ENCODE results near the gene SH3BP4.

Gene SH3BP4

DNA sequence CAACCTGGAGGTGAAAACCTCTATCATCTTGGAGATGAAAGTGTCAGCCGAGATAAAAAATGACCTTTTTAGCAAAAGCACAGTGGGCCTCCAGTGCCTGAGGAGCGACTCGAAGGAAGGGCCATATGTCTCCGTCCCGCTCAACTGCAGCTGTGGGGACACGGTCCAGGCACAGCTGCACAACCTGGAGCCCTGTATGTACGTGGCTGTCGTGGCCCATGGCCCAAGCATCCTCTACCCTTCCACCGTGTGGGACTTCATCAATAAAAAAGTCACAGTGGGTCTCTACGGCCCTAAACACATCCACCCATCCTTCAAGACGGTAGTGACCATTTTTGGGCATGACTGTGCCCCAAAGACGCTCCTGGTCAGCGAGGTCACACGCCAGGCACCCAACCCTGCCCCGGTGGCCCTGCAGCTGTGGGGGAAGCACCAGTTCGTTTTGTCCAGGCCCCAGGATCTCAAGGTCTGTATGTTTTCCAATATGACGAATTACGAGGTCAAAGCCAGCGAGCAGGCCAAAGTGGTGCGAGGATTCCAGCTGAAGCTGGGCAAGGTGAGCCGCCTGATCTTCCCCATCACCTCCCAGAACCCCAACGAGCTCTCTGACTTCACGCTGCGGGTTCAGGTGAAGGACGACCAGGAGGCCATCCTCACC, 90.2 kb downstream of the SH3BP4 start:
- Histone ChIP-seq H3K9ac (ENCODE audit: insufficient read length) (no peak overlapping the region), H3K9me3 (ENCODE audit: low read depth, low read length) (no peaks in the 10 kb centered on the region), H3K4me3 (no peak overlapping the region), H3K27ac (no peak overlapping the region), H3K36me3 (ENCODE audit: insufficient read depth, low read length) (peaks cover 53% of the 10 kb centered on the region)
- no peak for DNase-seq (ENCODE audit: low read depth, low spot score)
- TF ChIP-seq EZH2 (IDR thresholded peaks at IDR 0.05) (no peak), FOXP2 (optimal IDR thresholded peaks at IDR 0.05; ENCODE audit: control extremely low read depth, extremely low read length, insufficient read depth) (no peak), POLR2AphosphoS5 (IDR thresholded peaks at IDR 0.05; ENCODE audit: borderline replicate concordance, low read depth, low read length) (no peak)

GRCh38 chr2:235042576-235043515, 91.0 kb downstream of the SH3BP4 start:
- TF ChIP-seq POLR2AphosphoS5 (IDR thresholded peaks at IDR 0.05; ENCODE audit: borderline replicate concordance, low read depth, low read length): no peak
- no peak for TF ChIP-seq FOXP2 (optimal IDR thresholded peaks at IDR 0.05; ENCODE audit: control extremely low read depth, extremely low read length, insufficient read depth)
- TF ChIP-seq EZH2 (IDR thresholded peaks at IDR 0.05): no peak
- Histone ChIP-seq H3K27ac (no peak overlapping the region), H3K9me3 (ENCODE audit: low read depth, low read length) (no peaks in the 10 kb centered on the region), H3K4me3 (no peak overlapping the region), H3K9ac (ENCODE audit: insufficient read length) (no peak overlapping the region), H3K36me3 (ENCODE audit: insufficient read depth, low read length) (peaks cover 45% of the 10 kb centered on the region)
- DNase-seq (ENCODE audit: low read depth, low spot score): no peak

- peaks cover 40% of the 10 kb centered on the region for H3K36me3 ChIP-seq (ENCODE audit: insufficient read depth, low read length)
- H3K9ac ChIP-seq (ENCODE audit: insufficient read length): no peak overlapping the region
- TF ChIP-seq POLR2AphosphoS5 (IDR thresholded peaks at IDR 0.05; ENCODE audit: borderline replicate concordance, low read depth, low read length) (no peak), EZH2 (IDR thresholded peaks at IDR 0.05) (no peak), FOXP2 (optimal IDR thresholded peaks at IDR 0.05; ENCODE audit: control extremely low read depth, extremely low read length, insufficient read depth) (no peak)
- no peak for DNase-seq (ENCODE audit: low read depth, low spot score)
- no peaks in the 10 kb centered on the region for H3K9me3 ChIP-seq (ENCODE audit: low read depth, low read length)
- no peak overlapping the region for H3K4me3 ChIP-seq
- H3K27ac ChIP-seq: no peak overlapping the region
These were observed 92.1 kb downstream of the SH3BP4 start for GRCh38 chr2:235043762-235044500.

DNA sequence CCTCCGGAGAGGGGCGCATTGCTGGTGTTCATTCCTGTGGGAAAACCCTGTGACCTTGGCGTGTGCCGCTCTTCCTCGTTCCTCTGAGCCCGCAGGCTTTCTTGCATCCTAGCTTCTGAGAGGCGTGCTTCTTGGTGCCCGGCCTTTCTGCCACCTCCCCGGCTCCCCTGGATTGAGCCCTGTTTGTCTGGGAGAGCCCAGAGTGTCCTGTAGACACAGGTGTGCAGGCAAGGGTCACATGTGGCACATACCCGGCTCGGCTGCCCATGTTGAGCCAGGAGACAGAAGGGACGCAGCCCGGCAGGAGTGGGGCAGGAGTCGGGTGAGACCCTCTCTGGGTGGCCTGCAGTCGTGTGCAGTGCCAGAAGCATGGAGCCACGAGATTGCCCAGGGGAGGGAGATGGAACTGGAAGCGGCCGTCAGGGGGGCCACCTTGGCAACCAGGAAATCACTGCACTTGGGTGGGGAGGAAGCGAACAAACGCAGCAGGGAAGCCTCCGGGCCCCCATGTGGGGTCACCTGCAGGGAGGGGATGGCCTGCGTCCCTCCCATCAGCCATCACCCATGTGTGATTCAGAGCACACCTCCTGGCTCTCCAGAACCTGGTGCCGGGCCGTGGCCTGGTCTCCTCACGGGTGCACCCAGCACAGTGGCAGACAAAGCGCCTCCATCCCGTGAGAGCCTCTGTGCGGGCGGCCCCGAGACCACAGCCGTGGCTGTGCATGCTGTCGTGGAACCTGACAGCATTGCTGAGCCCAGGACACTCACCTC, 92.9 kb downstream of the SH3BP4 start:
- H3K9ac ChIP-seq (ENCODE audit: insufficient read length): no peak overlapping the region
- H3K4me3 ChIP-seq: no peak overlapping the region
- peaks cover 34% of the 10 kb centered on the region for H3K36me3 ChIP-seq (ENCODE audit: insufficient read depth, low read length)
- no peak for DNase-seq (ENCODE audit: low read depth, low spot score)
- no peak for TF ChIP-seq POLR2AphosphoS5 (IDR thresholded peaks at IDR 0.05; ENCODE audit: borderline replicate concordance, low read depth, low read length)
- no peak for TF ChIP-seq FOXP2 (optimal IDR thresholded peaks at IDR 0.05; ENCODE audit: control extremely low read depth, extremely low read length, insufficient read depth)
- no peak for TF ChIP-seq EZH2 (IDR thresholded peaks at IDR 0.05)
- no peak overlapping the region for H3K27ac ChIP-seq
- H3K9me3 ChIP-seq (ENCODE audit: low read depth, low read length): no peaks in the 10 kb centered on the region

GRCh38 chr2:235045336-235045972, 93.6 kb downstream of the SH3BP4 start:
- no peak overlapping the region for H3K4me3 ChIP-seq
- TF ChIP-seq EZH2 (IDR thresholded peaks at IDR 0.05) (no peak), POLR2AphosphoS5 (IDR thresholded peaks at IDR 0.05; ENCODE audit: borderline replicate concordance, low read depth, low read length) (no peak), FOXP2 (optimal IDR thresholded peaks at IDR 0.05; ENCODE audit: control extremely low read depth, extremely low read length, insufficient read depth) (no peak)
- H3K9ac ChIP-seq (ENCODE audit: insufficient read length): no peak overlapping the region
- no peak for DNase-seq (ENCODE audit: low read depth, low spot score)
- no peaks in the 10 kb centered on the region for H3K9me3 ChIP-seq (ENCODE audit: low read depth, low read length)
- H3K27ac ChIP-seq: no peak overlapping the region
- H3K36me3 ChIP-seq (ENCODE audit: insufficient read depth, low read length): peaks cover 32% of the 10 kb centered on the region

- no peak for DNase-seq (ENCODE audit: low read depth, low spot score)
- no peak for TF ChIP-seq POLR2AphosphoS5 (IDR thresholded peaks at IDR 0.05; ENCODE audit: borderline replicate concordance, low read depth, low read length)
- no peak for TF ChIP-seq FOXP2 (optimal IDR thresholded peaks at IDR 0.05; ENCODE audit: control extremely low read depth, extremely low read length, insufficient read depth)
- TF ChIP-seq EZH2 (IDR thresholded peaks at IDR 0.05): no peak
- H3K9ac ChIP-seq (ENCODE audit: insufficient read length): no peak overlapping the region
These were observed 94.1 kb downstream of the SH3BP4 start for GRCh38 chr2:235045973-235046343.

GRCh38 chr2:235046589-235046988, 94.8 kb downstream of the SH3BP4 start:
- H3K36me3 ChIP-seq (ENCODE audit: insufficient read depth, low read length): peaks cover 22% of the 10 kb centered on the region; the same call in 1 of the 2 replicates
- no peak overlapping the region for H3K9ac ChIP-seq (ENCODE audit: insufficient read length)
- peak overlapping the region; percentile 95; the same call in 1 of the 2 replicates for H3K27ac ChIP-seq
- H3K9me3 ChIP-seq (ENCODE audit: low read depth, low read length): no peaks in the 10 kb centered on the region
- no peak overlapping the region for H3K4me3 ChIP-seq
- TF ChIP-seq FOXP2 (optimal IDR thresholded peaks at IDR 0.05; ENCODE audit: control extremely low read depth, extremely low read length, insufficient read depth): no peak
- TF ChIP-seq EZH2 (IDR thresholded peaks at IDR 0.05): no peak
- no peak for TF ChIP-seq POLR2AphosphoS5 (IDR thresholded peaks at IDR 0.05; ENCODE audit: borderline replicate concordance, low read depth, low read length)
- DNase-seq (ENCODE audit: low read depth, low spot score): no peak

More at GRCh38 chr2:235045973-235046343, 94.1 kb downstream of the SH3BP4 start:
- Histone ChIP-seq H3K27ac (no peak overlapping the region), H3K9me3 (ENCODE audit: low read depth, low read length) (no peaks in the 10 kb centered on the region), H3K36me3 (ENCODE audit: insufficient read depth, low read length) (peaks cover 27% of the 10 kb centered on the region), H3K4me3 (no peak overlapping the region)
